Activated T-helper 1 cell treated with anti-CD3 and anti-CD28 coated beads, Interleukin-12 subunit alpha, Interleukin-12 subunit beta, Interleukin-2, Interleukin-4 antibody, amounts not matched to agents 30 ng/mL and 10 ng/mL and 1 ng/mL, durations not matched to agents 14 hours and 24 hours and 36 hours (primary cell): ENCODE results near the gene TMEM45B. TPM values are rescaled to one million over a fixed set of nuclear protein-coding genes. Genes with fewer than 3 reads are reported as not detected.
A peak's percentile ranks its signal among the peaks of the same experiment; 100 is the strongest.
"Not testable (repeated sequence)": the region's sequence is repeated elsewhere in the genome, so short reads cannot be mapped to it uniquely, and the experiment has no call there.

Experiments used
- DNase-seq: peaks from one replicate; pipeline ENCODE4 v3.0.0; 2021; ENCODE audit warnings: low spot score
- H3K27ac Mint-ChIP-seq: one replicate; pipeline ENCODE4 v1.8.0; 2021; ENCODE audit warnings: mild to moderate bottlenecking, mixed read lengths
- H3K27me3 Mint-ChIP-seq: one replicate; pipeline ENCODE4 v1.8.0; 2022; ENCODE audit warnings: mild to moderate bottlenecking, moderate library complexity, mixed read lengths; ENCODE audit not compliant: insufficient read depth
- H3K36me3 Mint-ChIP-seq: one replicate; pipeline ENCODE4 v1.8.0; 2021; ENCODE audit warnings: low read depth, mixed read lengths
- H3K4me1 Mint-ChIP-seq: one replicate; pipeline ENCODE4 v1.8.0; 2021; ENCODE audit warnings: low read depth, mixed read lengths
- H3K4me3 Mint-ChIP-seq: one replicate; pipeline ENCODE4 v1.8.0; 2021; ENCODE audit warnings: mild to moderate bottlenecking, moderate library complexity, mixed read lengths
- H3K9me3 Mint-ChIP-seq: one replicate; pipeline ENCODE4 v1.8.0; 2021; ENCODE audit warnings: mixed read lengths
- intact Hi-C: fragments of 100-400 bp; cut with micrococcal nuclease; formaldehyde crosslinking; loops from one replicate; pipeline ENCODE4 v1.15.1; 2024
- total RNA-seq: library from RNA; stranded (reverse); gene quantifications from 2 replicates; pipeline ENCODE4 v1.2.3, GENCODE V29; 2022

Gene TMEM45B
- total RNA-seq, 1 donor from 2014 or later = 0.26 TPM

GRCh38 chr11:129865701-129866100, 50.1 kb downstream of the TMEM45B start:
- no peaks in the 10 kb centered on the region for H3K4me1 Mint-ChIP-seq
- no peak overlapping the region for H3K4me3 Mint-ChIP-seq
- H3K9me3 Mint-ChIP-seq = no peaks in the 10 kb centered on the region
- no peaks in the 10 kb centered on the region for H3K27me3 Mint-ChIP-seq
- no peak overlapping the region for H3K27ac Mint-ChIP-seq
- intact Hi-C loops = no loop called here
- no peak for DNase-seq
- peaks cover 58% of the 10 kb centered on the region for H3K36me3 Mint-ChIP-seq

- DNase-seq = no peak
- no peak overlapping the region for H3K4me3 Mint-ChIP-seq
- peaks cover 62% of the 10 kb centered on the region for H3K36me3 Mint-ChIP-seq
- H3K27ac Mint-ChIP-seq = no peak overlapping the region
- H3K9me3 Mint-ChIP-seq = no peaks in the 10 kb centered on the region
- H3K4me1 Mint-ChIP-seq = no peaks in the 10 kb centered on the region
- intact Hi-C loops = no loop called here
- H3K27me3 Mint-ChIP-seq = no peaks in the 10 kb centered on the region
Measured at GRCh38 chr11:129866311-129866710, 50.7 kb downstream of the TMEM45B start.

GRCh38 chr11:129868626-129869025, 53.0 kb downstream of the TMEM45B start:
- intact Hi-C loops, H3K4me3 Mint-ChIP-seq, H3K27me3 Mint-ChIP-seq, H3K27ac Mint-ChIP-seq, H3K4me1 Mint-ChIP-seq, H3K9me3 Mint-ChIP-seq, DNase-seq: not testable (repeated sequence)
- peaks cover 65% of the 10 kb centered on the region for H3K36me3 Mint-ChIP-seq

- peaks cover 65% of the 10 kb centered on the region for H3K36me3 Mint-ChIP-seq
- intact Hi-C loops = no loop called here
- DNase-seq = no peak
- no peaks in the 10 kb centered on the region for H3K4me1 Mint-ChIP-seq
- H3K27me3 Mint-ChIP-seq = no peaks in the 10 kb centered on the region
- H3K4me3 Mint-ChIP-seq = no peak overlapping the region
- no peak overlapping the region for H3K27ac Mint-ChIP-seq
- H3K9me3 Mint-ChIP-seq = no peaks in the 10 kb centered on the region
Measured at GRCh38 chr11:129871914-129872313, 56.3 kb downstream of the TMEM45B start.

GRCh38 chr11:129880311-129880710, 64.7 kb downstream of the TMEM45B start:
- Mint-ChIP-seq H3K9me3 (no peaks in the 10 kb centered on the region), H3K27ac (no peak overlapping the region), H3K4me3 (no peak overlapping the region), H3K27me3 (no peaks in the 10 kb centered on the region), H3K36me3 (peaks cover 66% of the 10 kb centered on the region), H3K4me1 (no peaks in the 10 kb centered on the region)
- no peak for DNase-seq
- intact Hi-C loops = no loop called here

GRCh38 chr11:129881570-129882170, 66.0 kb downstream of the TMEM45B start:
- Mint-ChIP-seq H3K36me3 (peaks cover 67% of the 10 kb centered on the region), H3K4me3 (no peak overlapping the region), H3K27me3 (no peaks in the 10 kb centered on the region), H3K9me3 (no peaks in the 10 kb centered on the region), H3K4me1 (no peaks in the 10 kb centered on the region), H3K27ac (no peak overlapping the region)
- DNase-seq = peak; percentile 28
- intact Hi-C loops = loop anchor here (1.0 kb wide), 1 partner anchor 251 kb away; no protein-coding TSS in a partner anchor

GRCh38 chr11:129884581-129884980, 68.9 kb downstream of the TMEM45B start:
- Mint-ChIP-seq H3K4me3 (no peak overlapping the region), H3K27me3 (no peaks in the 10 kb centered on the region), H3K36me3 (peaks cover 70% of the 10 kb centered on the region), H3K4me1 (peaks cover 24% of the 10 kb centered on the region), H3K9me3 (no peaks in the 10 kb centered on the region), H3K27ac (no peak overlapping the region)
- no peak for DNase-seq
- intact Hi-C loops = no loop called here

- Mint-ChIP-seq H3K36me3 (peaks cover 70% of the 10 kb centered on the region), H3K27me3 (no peaks in the 10 kb centered on the region), H3K27ac (no peak overlapping the region), H3K4me3 (no peak overlapping the region), H3K4me1 (peaks cover 26% of the 10 kb centered on the region), H3K9me3 (no peaks in the 10 kb centered on the region)
- intact Hi-C loops = no loop called here
- no peak for DNase-seq
Measured at GRCh38 chr11:129885381-129885780, 69.7 kb downstream of the TMEM45B start.

- Mint-ChIP-seq H3K9me3 (no peaks in the 10 kb centered on the region), H3K27ac (peak overlapping the region; percentile 68), H3K27me3 (no peaks in the 10 kb centered on the region), H3K4me3 (no peak overlapping the region), H3K4me1 (peaks cover 36% of the 10 kb centered on the region), H3K36me3 (peaks cover 67% of the 10 kb centered on the region)
- intact Hi-C loops = no loop called here
- peak; percentile 31 for DNase-seq
Measured at GRCh38 chr11:129888451-129888850, 72.8 kb downstream of the TMEM45B start.

- Mint-ChIP-seq H3K27me3 (peaks cover 5% of the 10 kb centered on the region), H3K36me3 (peaks cover 26% of the 10 kb centered on the region), H3K9me3 (no peaks in the 10 kb centered on the region), H3K4me1 (peaks cover 44% of the 10 kb centered on the region), H3K4me3 (peak overlapping the region; percentile 92), H3K27ac (peak overlapping the region; percentile 84)
- no peak for DNase-seq
- intact Hi-C loops = loop anchor here (1.0 to 5.0 kb wide), 7 partner anchors 28 to 1022 kb away; partner anchors contain the start of genes APLP2, SNX19, TMEM45B and ZBTB44
Measured at GRCh38 chr11:129894278-129895125, 78.9 kb downstream of the TMEM45B start.

- peaks cover 41% of the 10 kb centered on the region for H3K4me1 Mint-ChIP-seq
- H3K27me3 Mint-ChIP-seq = peaks cover 5% of the 10 kb centered on the region
- intact Hi-C loops = loop anchor here (1.0 to 2.0 kb wide), 6 partner anchors 27 to 1021 kb away; partner anchors contain the start of genes APLP2, SNX19, TMEM45B and ZBTB44
- H3K9me3 Mint-ChIP-seq = no peaks in the 10 kb centered on the region
- peaks cover 24% of the 10 kb centered on the region for H3K36me3 Mint-ChIP-seq
- H3K27ac Mint-ChIP-seq = peak within 1 kb of the TSS; percentile 84
- peak; percentile 84 for DNase-seq
- peak within 1 kb of the TSS; percentile 92 for H3K4me3 Mint-ChIP-seq
Measured at GRCh38 chr11:129895126-129896041, 79.7 kb downstream of the TMEM45B start, which contains the start of gene NFRKB. TSS of gene NFRKB (minus strand) at chr11:129895578. CDS start at chr11:129892849, 2,729 bp downstream.

GRCh38 chr11:129896062-129896461, 80.4 kb downstream of the TMEM45B start:
- Mint-ChIP-seq H3K4me3 (peak overlapping the region; percentile 92), H3K36me3 (peaks cover 23% of the 10 kb centered on the region), H3K27me3 (peaks cover 5% of the 10 kb centered on the region), H3K9me3 (no peaks in the 10 kb centered on the region), H3K4me1 (peaks cover 41% of the 10 kb centered on the region), H3K27ac (peak overlapping the region; percentile 79)
- intact Hi-C loops = no loop called here
- DNase-seq = no peak
